Uterus (tissue), 4 donors: Measurements from ENCODE around the gene PRSS27. TPM values are rescaled to one million over a fixed set of nuclear protein-coding genes. Genes with fewer than 3 reads are reported as not detected.
"Not testable (repeated sequence)": the region's sequence is repeated elsewhere in the genome, so short reads cannot be mapped to it uniquely, and the experiment has no call there.

ENCODE experiments used
- DNase-seq, 2 donors: peaks; one replicate each; pipeline ENCODE4 v3.0.0-alpha.2; 2019 to 2020
- H3K27ac ChIP-seq, 2 donors: fragments of 200-600 bp; sonication (generic); 1 replicate in 1 of 2; 2 replicates in 1 of 2; pipeline ENCODE4 v1.5.1; 2016 to 2018
- H3K27me3 ChIP-seq, 2 donors: fragments of 200-600 bp; sonication (generic); one replicate each; pipeline ENCODE4 v1.5.1; 2018 to 2019; ENCODE audit warnings: control low read depth in 1 of 2
- H3K36me3 ChIP-seq, 2 donors: fragments of 200-600 bp; sonication (generic); one replicate each; pipeline ENCODE4 v1.5.1; 2019; ENCODE audit warnings: control low read depth in 1 of 2
- H3K4me1 ChIP-seq, 2 donors: fragments of 200-600 bp; sonication (generic); one replicate each; pipeline ENCODE4 v1.5.1; 2018 to 2019; ENCODE audit warnings: control low read depth in 1 of 2
- H3K4me3 ChIP-seq, 2 donors: fragments of 200-600 bp; sonication (generic); 1 replicate in 1 of 2; 2 replicates in 1 of 2; pipeline ENCODE4 v1.5.1; 2018 to 2019; ENCODE audit warnings: mild to moderate bottlenecking in 1 of 2
- H3K9me3 ChIP-seq, 2 donors: fragments of 200-600 bp; sonication (generic); one replicate each; pipeline ENCODE4 v1.5.1; 2019; ENCODE audit warnings: control low read depth in 1 of 2
- CTCF ChIP-seq, 4 experiments: fragments of 200-600 bp in 2 of 4; fragments of 450-650 bp in 2 of 4; sonication (generic) in 2 of 4; IDR thresholded peaks; one replicate each; pipeline ENCODE4 v1.5.1; 2016 to 2019; ENCODE audit warnings: antibody characterized with exemption in 4 of 4, mild to moderate bottlenecking in 2 of 4, moderate library complexity in 1 of 4
- POLR2A ChIP-seq, 2 donors: fragments of 450-650 bp; IDR thresholded peaks; one replicate each; pipeline ENCODE4 v1.6.1; 2016; ENCODE audit warnings: antibody characterized with exemption in 2 of 2, mild to moderate bottlenecking in 1 of 2, moderate library complexity in 1 of 2
- intact Hi-C: fragments of 100-400 bp; cut with DNase I; formaldehyde crosslinking; loops from one replicate; pipeline ENCODE4 v1.15.1; 2023; ENCODE audit warnings: low total_unique reads
- total RNA-seq, 4 donors: library from RNA; depleted of rRNA in 3 of 4; stranded (reverse); fragments of >200 nt in 3 of 4; gene quantifications; one replicate each; pipeline versions ENCODE4 v1.1.0 to v1.2.4, GENCODE V29; 2014 to 2023
- donor health status: DM: yes; HTN: yes; CAD: no.

PRSS27 gene
- total RNA-seq, 4 donors from 2014 or later: 0.83 to 1.3 TPM; not detected in 2

- Histone ChIP-seq H3K9me3 (no peaks in the 10 kb centered on the region), H3K36me3 (no peaks in the 10 kb centered on the region), H3K4me3 (no peak overlapping the region), H3K27me3 (no peaks in the 10 kb centered on the region), H3K4me1 (no peaks in the 10 kb centered on the region), H3K27ac (no peak overlapping the region)
- no peak for TF ChIP-seq CTCF (IDR thresholded peaks at IDR 0.05)
- no peak for TF ChIP-seq POLR2A (IDR thresholded peaks at IDR 0.05)
- intact Hi-C loops: no loop called here
- DNase-seq: no peak
Measured at GRCh38 chr16:2698965-2699750, 20.9 kb downstream of the PRSS27 start.

- Histone ChIP-seq H3K36me3 (no peaks in the 10 kb centered on the region), H3K27ac (no peak overlapping the region)
- intact Hi-C loops: no loop called here
Measured at GRCh38 chr16:2698103-2698870, 21.7 kb downstream of the PRSS27 start.

GRCh38 chr16:2697401-2697948, 22.5 kb downstream of the PRSS27 start:
- TF ChIP-seq POLR2A (IDR thresholded peaks at IDR 0.05) (no peak), CTCF (IDR thresholded peaks at IDR 0.05) (no peak)
- H3K36me3 ChIP-seq: no peaks in the 10 kb centered on the region
- no peaks in the 10 kb centered on the region for H3K27me3 ChIP-seq
- no peak for DNase-seq
- peaks cover 0 to 7% of the 10 kb centered on the region in 2 donors for H3K4me1 ChIP-seq
- intact Hi-C loops: no loop called here
- no peaks in the 10 kb centered on the region for H3K9me3 ChIP-seq
- H3K27ac ChIP-seq: no peak overlapping the region
- H3K4me3 ChIP-seq: no peak overlapping the region

More at GRCh38 chr16:2698103-2698870, 21.7 kb downstream of the PRSS27 start:
- H3K27me3 ChIP-seq: no peaks in the 10 kb centered on the region
- H3K4me1 ChIP-seq: no peaks in the 10 kb centered on the region
- DNase-seq: no peak
- TF ChIP-seq CTCF (IDR thresholded peaks at IDR 0.05): no peak
- no peak for TF ChIP-seq POLR2A (IDR thresholded peaks at IDR 0.05)
- H3K9me3 ChIP-seq: no peaks in the 10 kb centered on the region
- no peak overlapping the region for H3K4me3 ChIP-seq

DNA sequence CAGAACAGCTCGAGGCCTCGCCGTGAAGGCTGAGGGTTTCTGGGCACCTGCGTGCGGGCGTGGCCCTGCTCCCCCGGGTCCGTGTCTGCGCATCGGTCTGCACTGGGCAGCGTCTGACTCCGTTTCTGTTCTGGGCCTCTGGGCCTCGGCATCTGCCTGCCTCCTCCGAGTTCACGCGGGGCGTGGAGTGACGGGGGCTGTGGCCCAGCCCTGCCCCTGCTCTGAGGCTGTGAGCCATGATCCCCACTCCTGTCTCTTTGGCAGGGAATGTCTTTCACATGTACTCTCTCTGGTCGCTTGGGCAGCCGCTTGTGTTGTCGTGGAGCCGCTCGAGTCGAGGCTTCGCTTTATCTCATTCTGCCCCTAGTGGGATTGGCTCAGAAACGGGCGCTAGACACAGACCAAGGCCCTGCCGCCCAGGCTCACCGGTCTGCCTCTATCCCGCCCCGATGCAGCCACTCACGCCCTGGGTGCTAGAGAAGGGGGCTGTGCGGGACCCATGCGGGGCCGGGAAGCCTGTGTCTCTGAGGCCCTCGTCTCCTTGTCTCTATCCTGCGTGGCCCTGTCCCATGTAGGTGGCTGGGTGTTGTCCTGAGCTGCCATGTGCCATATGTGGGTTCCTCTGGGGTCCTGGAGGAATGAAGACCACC, 23.3 kb downstream of the PRSS27 start:
- H3K27me3 ChIP-seq, H3K27ac ChIP-seq, H3K9me3 ChIP-seq, H3K36me3 ChIP-seq, H3K4me3 ChIP-seq, H3K4me1 ChIP-seq, intact Hi-C loops, DNase-seq: not testable (repeated sequence)

GRCh38 chr16:2692948-2693651, 26.9 kb downstream of the PRSS27 start:
- intact Hi-C loops: no loop called here
- TF ChIP-seq POLR2A (IDR thresholded peaks at IDR 0.05) (no peak), CTCF (IDR thresholded peaks at IDR 0.05) (no peak)
- Histone ChIP-seq H3K36me3 (no peaks in the 10 kb centered on the region), H3K4me1 (peaks cover 0 to 7% of the 10 kb centered on the region in 2 donors), H3K27ac (no peak overlapping the region), H3K4me3 (no peak overlapping the region), H3K9me3 (no peaks in the 10 kb centered on the region), H3K27me3 (no peaks in the 10 kb centered on the region)
- DNase-seq: no peak
